Thoracic aorta (tissue), 2 donors: Measurements from ENCODE around the gene DPP8. TPM values are rescaled to one million over a fixed set of nuclear protein-coding genes. Genes with fewer than 3 reads are reported as not detected.

Experiments
- ATAC-seq: fragments of 150-250 bp; one replicate; pipeline ENCODE4 v1.8.0; 2017; ENCODE audit warnings: low read depth; ENCODE audit not compliant: insufficient number of reproducible peaks, low FRiP score
- DNase-seq: peaks from one replicate; pipeline ENCODE4 v3.0.0-alpha.2; 2020; ENCODE audit warnings: low spot score
- H3K27ac ChIP-seq, 2 donors: fragments of 200-600 bp; sonication (generic); 1 replicate in 1 of 2; 2 replicates in 1 of 2; pipeline ENCODE4 v1.5.1; 2016; ENCODE audit warnings: mild to moderate bottlenecking in 2 of 2, moderate library complexity in 2 of 2
- H3K27me3 ChIP-seq: fragments of 200-600 bp; sonication (generic); replicated peaks from 2 replicates; pipeline ENCODE4 v1.6.0; 2016; ENCODE audit warnings: mild to moderate bottlenecking; ENCODE audit not compliant: insufficient read depth
- H3K36me3 ChIP-seq: fragments of 200-600 bp; sonication (generic); one replicate; pipeline ENCODE4 v1.5.1; 2016
- H3K4me1 ChIP-seq, 2 donors: fragments of 200-600 bp; sonication (generic); 1 replicate in 1 of 2; 2 replicates in 1 of 2; pipeline versions ENCODE4 v1.5.1 to v1.6.0; 2016; ENCODE audit warnings: low read depth in 2 of 2, mild to moderate bottlenecking in 1 of 2; ENCODE audit not compliant: control insufficient read depth in 1 of 2
- H3K4me3 ChIP-seq: fragments of 200-600 bp; sonication (generic); 2 replicates; pipeline ENCODE4 v1.5.1; 2016; ENCODE audit warnings: mild to moderate bottlenecking
- H3K9me3 ChIP-seq: fragments of 200-600 bp; sonication (generic); 2 replicates; pipeline ENCODE4 v1.5.1; 2016
- total RNA-seq, 2 donors: library from RNA; depleted of rRNA; stranded (reverse); fragments of >200 nt; gene quantifications; one replicate each; pipeline versions ENCODE4 v1.1.0 to v1.2.3, GENCODE V29; 2016
- TF ChIP-seq, protein P1 (sequence below): fragments of 200-600 bp; sonication (generic); IDR thresholded peaks from one replicate; pipeline ENCODE4 v1.5.1; 2019; ENCODE audit warnings: antibody characterized with exemption

The DPP8 gene
- total RNA-seq, 2 donors from 2014 or later: 38.3 to 58.0 TPM

DNA sequence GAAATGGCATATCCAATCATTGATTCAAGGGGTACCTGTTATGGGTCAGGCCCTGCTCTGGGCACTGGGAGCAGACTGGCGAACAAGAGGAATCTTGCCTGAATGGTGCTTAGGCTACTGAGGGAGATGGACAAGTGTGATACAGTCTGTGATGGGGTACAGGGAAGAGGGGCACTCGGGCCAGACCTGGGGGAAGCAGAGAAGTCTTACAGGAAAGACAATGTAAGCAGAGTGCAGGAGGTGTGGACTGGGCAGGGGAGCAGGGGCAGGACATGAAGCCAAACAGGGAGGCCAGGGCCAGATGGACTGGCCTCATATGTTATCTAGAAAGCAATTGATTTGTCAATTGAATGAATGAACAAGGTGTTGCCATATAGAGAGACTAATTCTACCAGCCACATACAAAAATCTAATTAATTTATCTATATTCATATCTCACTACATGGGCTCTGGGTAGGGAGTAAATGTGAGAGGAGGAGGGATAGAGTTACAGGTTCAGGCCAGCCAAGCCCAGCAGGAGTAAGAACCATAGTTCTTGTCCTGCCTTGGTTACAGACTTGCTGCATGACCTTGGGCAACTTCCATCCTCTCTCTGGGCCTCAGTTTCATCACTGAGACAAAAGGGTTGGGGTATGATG is 91.2 kb downstream of the DPP8 start:
- peaks cover 8 to 9% of the 10 kb centered on the region in 2 donors for H3K4me1 ChIP-seq
- no peak overlapping the region for H3K4me3 ChIP-seq
- no peaks in the 10 kb centered on the region for H3K27me3 ChIP-seq
- H3K36me3 ChIP-seq: no peaks in the 10 kb centered on the region
- ATAC-seq: no peak
- TF ChIP-seq, protein P1, sequence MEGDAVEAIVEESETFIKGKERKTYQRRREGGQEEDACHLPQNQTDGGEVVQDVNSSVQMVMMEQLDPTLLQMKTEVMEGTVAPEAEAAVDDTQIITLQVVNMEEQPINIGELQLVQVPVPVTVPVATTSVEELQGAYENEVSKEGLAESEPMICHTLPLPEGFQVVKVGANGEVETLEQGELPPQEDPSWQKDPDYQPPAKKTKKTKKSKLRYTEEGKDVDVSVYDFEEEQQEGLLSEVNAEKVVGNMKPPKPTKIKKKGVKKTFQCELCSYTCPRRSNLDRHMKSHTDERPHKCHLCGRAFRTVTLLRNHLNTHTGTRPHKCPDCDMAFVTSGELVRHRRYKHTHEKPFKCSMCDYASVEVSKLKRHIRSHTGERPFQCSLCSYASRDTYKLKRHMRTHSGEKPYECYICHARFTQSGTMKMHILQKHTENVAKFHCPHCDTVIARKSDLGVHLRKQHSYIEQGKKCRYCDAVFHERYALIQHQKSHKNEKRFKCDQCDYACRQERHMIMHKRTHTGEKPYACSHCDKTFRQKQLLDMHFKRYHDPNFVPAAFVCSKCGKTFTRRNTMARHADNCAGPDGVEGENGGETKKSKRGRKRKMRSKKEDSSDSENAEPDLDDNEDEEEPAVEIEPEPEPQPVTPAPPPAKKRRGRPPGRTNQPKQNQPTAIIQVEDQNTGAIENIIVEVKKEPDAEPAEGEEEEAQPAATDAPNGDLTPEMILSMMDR: no peak
- H3K27ac ChIP-seq: no peak overlapping the region
- H3K9me3 ChIP-seq: no peaks in the 10 kb centered on the region
- DNase-seq: no peak

DNA sequence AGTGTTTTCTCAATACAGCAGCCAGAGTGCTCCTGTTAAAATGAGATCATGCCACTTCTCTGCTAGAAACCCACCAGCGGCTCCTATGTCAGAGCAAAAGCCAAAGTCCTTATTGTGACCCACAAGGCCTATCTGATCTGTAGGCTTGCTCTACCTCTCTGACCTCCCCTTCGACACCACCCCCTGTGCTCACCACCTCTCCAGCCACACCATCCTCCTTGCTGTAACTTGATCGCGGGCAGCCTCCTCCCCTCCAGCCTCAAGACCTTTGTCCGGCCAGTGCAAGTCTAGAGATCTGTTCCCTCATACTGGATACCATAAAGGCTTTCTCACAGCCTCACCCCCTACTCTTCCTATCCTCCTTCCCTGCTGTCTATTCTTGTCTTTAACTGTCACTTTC is 92.8 kb downstream of the DPP8 start:
- DNase-seq: no peak
- TF ChIP-seq, protein P1: no peak
- H3K9me3 ChIP-seq: no peaks in the 10 kb centered on the region

DNA sequence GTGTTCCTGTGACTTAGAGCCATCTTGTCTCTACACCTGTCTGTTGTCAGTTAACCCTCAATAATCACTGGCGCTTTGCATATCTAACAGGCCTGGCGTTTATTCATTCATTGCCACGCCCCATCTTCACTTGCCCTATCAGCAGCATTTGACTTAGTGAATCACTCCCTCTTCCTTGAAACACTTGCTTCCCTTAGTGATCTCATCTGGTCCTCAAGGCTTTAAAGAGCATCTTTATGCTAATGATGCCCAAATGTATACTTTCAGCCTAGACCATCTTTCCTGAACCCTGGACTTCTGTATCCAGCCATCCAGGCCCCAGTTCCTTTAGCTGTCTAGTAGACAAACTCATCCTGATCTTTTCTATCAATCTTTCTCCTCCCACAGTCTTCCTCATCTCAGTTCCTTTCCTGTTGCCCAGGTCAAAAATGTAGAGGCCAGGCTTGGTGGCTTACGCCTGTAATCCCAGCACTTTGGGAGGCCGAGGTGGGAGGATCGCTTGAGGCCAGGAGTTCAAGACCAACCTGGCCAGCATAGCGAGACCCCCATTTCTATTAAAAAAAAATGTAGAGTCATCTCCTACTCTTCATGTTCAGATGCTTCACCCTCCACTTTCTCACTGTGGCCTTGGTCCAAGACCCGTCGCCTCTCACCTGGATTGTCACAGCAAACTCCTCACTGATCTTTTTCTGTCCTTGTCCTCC is 93.4 kb downstream of the DPP8 start:
- Histone ChIP-seq H3K9me3 (no peaks in the 10 kb centered on the region), H3K27me3 (no peaks in the 10 kb centered on the region), H3K27ac (no peak overlapping the region), H3K4me3 (no peak overlapping the region), H3K4me1 (peaks cover 12 to 15% of the 10 kb centered on the region in 2 donors), H3K36me3 (no peaks in the 10 kb centered on the region)
- TF ChIP-seq, protein P1: no peak
- no peak for ATAC-seq
- no peak for DNase-seq

More for the DNA sequence above, 92.8 kb downstream of the DPP8 start:
- Histone ChIP-seq H3K4me3 (no peak overlapping the region), H3K36me3 (no peaks in the 10 kb centered on the region), H3K27me3 (no peaks in the 10 kb centered on the region), H3K27ac (no peak overlapping the region), H3K4me1 (peaks cover 12 to 15% of the 10 kb centered on the region in 2 donors)
- no peak for ATAC-seq

DNA sequence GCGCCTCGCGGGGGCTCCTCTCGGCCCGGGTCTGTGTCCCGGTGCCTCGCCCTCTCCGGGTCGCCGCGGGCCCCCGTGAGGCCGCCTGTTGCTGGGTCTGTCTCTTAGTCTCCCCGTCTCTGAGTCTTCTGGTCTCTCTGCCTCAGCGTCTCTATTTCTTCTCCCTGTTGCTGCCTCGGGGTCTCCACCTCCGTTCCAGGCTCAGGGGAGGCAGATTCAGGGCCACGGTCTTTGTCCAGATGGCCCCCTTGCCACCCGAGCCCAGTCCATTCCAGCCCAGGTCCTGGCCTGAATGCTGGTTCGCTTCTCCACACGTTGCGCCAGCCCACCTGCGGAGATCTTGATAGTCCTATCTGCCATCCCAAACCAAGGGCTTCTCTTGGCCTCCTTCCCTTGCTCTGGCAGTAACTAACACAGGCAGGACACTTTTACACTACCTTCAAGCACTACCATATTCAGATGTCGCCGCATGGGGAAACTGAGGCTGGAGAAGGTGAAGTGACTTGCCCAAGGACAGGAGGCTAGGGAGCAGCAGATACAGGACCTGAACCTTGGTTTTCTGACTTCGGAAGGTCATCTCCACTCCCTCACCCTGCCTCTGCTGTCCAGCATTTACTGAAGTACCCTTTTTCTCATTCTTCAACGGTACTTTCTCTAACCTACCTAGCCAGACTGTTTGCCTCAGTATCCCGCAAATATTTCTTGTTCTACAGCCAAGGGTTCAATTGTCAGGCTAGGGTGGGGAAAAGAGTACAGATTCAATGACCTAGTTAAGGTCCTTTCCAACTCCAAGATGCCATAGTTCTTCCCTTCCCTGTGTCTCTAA is 94.1 kb downstream of the DPP8 start:
- no peak for DNase-seq
- H3K27me3 ChIP-seq: no peaks in the 10 kb centered on the region
- no peaks in the 10 kb centered on the region for H3K36me3 ChIP-seq
- H3K27ac ChIP-seq: no peak overlapping the region
- peaks cover 12 to 15% of the 10 kb centered on the region in 2 donors for H3K4me1 ChIP-seq
- ATAC-seq: no peak
- H3K4me3 ChIP-seq: peak overlapping the region; percentile 36
- no peaks in the 10 kb centered on the region for H3K9me3 ChIP-seq
- TF ChIP-seq, protein P1: no peak
